ENCODE results near the gene MCF2L2. TPM values are rescaled to one million over a fixed set of nuclear protein-coding genes. Genes with fewer than 3 reads are reported as not detected.

Gene MCF2L2
- total and polyA plus RNA-seq, 5 donors from 2014 or later: 2.1 to 20.7 (median 4.0) TPM

GRCh38 chr3:183356920-183357319 is 71.5 kb downstream of the MCF2L2 start:
- no peaks in the 10 kb centered on the region for H3K4me1 ChIP-seq (ENCODE audit: control insufficient read depth, insufficient read depth, low read length, poor library complexity, severe bottlenecking)
- Mint-ChIP-seq H3K9me3 (no peaks in the 10 kb centered on the region), H3K27me3 (no peaks in the 10 kb centered on the region), H3K36me3 (peaks cover 7% of the 10 kb centered on the region), H3K4me3 (peak overlapping the region in 2 of 4 donors; percentile 36 to 53), H3K4me1 (peaks cover 10 to 17% (median 10%) of the 10 kb centered on the region in 4 donors), H3K27ac (no peak overlapping the region)
- no peaks in the 10 kb centered on the region for H3K9me3 ChIP-seq (ENCODE audit: control insufficient read depth in 2 of 2, low read length in 2 of 2)
- no peaks in the 10 kb centered on the region for H3K27me3 ChIP-seq (ENCODE audit: control insufficient read depth, insufficient read depth, low read length)
- no peaks in the 10 kb centered on the region for H3K36me3 ChIP-seq (ENCODE audit: control insufficient read depth, insufficient read depth, low read length)
- H3K4me3 ChIP-seq (ENCODE audit: low read depth, low read length): no peak overlapping the region
- H3K27ac ChIP-seq (ENCODE audit: insufficient read depth, low read length, poor library complexity, severe bottlenecking): no peak overlapping the region
- no peak for DNase-seq
- no peak for ATAC-seq (ENCODE audit: low read depth in 2 of 2)

DNA sequence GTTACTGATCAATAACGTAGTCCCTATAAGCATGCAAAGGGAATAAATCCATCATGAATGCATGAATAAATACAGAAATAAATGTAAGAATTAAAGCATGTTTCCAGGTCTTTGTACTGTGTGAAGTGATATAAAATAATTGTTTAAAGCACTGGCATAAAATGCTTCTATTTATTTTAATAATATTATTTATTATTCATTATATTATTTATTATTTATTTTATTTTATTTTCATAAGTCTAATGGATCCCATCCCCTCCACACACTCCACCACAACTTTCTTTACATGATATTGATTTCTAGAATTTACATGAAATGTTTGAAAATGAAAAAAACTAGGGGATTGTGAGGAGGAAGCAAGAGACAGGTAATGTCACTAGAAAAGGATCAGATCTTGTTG is 73.5 kb downstream of the MCF2L2 start:
- Histone ChIP-seq H3K4me1 (ENCODE audit: control insufficient read depth, insufficient read depth, low read length, poor library complexity, severe bottlenecking) (peaks cover 6% of the 10 kb centered on the region), H3K36me3 (ENCODE audit: control insufficient read depth, insufficient read depth, low read length) (no peaks in the 10 kb centered on the region), H3K27ac (ENCODE audit: insufficient read depth, low read length, poor library complexity, severe bottlenecking) (no peak overlapping the region), H3K4me3 (ENCODE audit: low read depth, low read length) (no peak overlapping the region), H3K27me3 (ENCODE audit: control insufficient read depth, insufficient read depth, low read length) (no peaks in the 10 kb centered on the region), H3K9me3 (ENCODE audit: control insufficient read depth in 2 of 2, low read length in 2 of 2) (no peaks in the 10 kb centered on the region)
- Mint-ChIP-seq H3K27ac (no peak overlapping the region), H3K27me3 (no peaks in the 10 kb centered on the region), H3K36me3 (peaks cover 7% of the 10 kb centered on the region), H3K4me1 (peaks cover 16 to 22% (median 19%) of the 10 kb centered on the region in 4 donors), H3K4me3 (no peak overlapping the region), H3K9me3 (no peaks in the 10 kb centered on the region)
- no peak for ATAC-seq (ENCODE audit: low read depth in 2 of 2)
- DNase-seq: no peak

- Mint-ChIP-seq H3K36me3 (peaks cover 7% of the 10 kb centered on the region), H3K4me1 (peaks cover 17 to 27% (median 22%) of the 10 kb centered on the region in 4 donors), H3K4me3 (no peak overlapping the region), H3K9me3 (no peaks in the 10 kb centered on the region), H3K27me3 (no peaks in the 10 kb centered on the region), H3K27ac (no peak overlapping the region)
- Histone ChIP-seq H3K27me3 (ENCODE audit: control insufficient read depth, insufficient read depth, low read length) (no peaks in the 10 kb centered on the region), H3K4me1 (ENCODE audit: control insufficient read depth, insufficient read depth, low read length, poor library complexity, severe bottlenecking) (peaks cover 9% of the 10 kb centered on the region), H3K27ac (ENCODE audit: insufficient read depth, low read length, poor library complexity, severe bottlenecking) (no peak overlapping the region), H3K9me3 (ENCODE audit: control insufficient read depth in 2 of 2, low read length in 2 of 2) (no peaks in the 10 kb centered on the region), H3K36me3 (ENCODE audit: control insufficient read depth, insufficient read depth, low read length) (no peaks in the 10 kb centered on the region), H3K4me3 (ENCODE audit: low read depth, low read length) (no peak overlapping the region)
- no peak for DNase-seq
- no peak for ATAC-seq (ENCODE audit: low read depth in 2 of 2)
These were observed 74.0 kb downstream of the MCF2L2 start for GRCh38 chr3:183354325-183354831.

GRCh38 chr3:183353421-183353820 is 75.0 kb downstream of the MCF2L2 start:
- H3K27ac Mint-ChIP-seq: no peak overlapping the region
- peaks cover 6% of the 10 kb centered on the region for H3K36me3 Mint-ChIP-seq
- H3K9me3 Mint-ChIP-seq: peaks cover 0 to 2% (median 0%) of the 10 kb centered on the region in 7 donors
- Histone ChIP-seq H3K9me3 (ENCODE audit: control insufficient read depth in 2 of 2, low read length in 2 of 2) (no peaks in the 10 kb centered on the region), H3K27ac (ENCODE audit: insufficient read depth, low read length, poor library complexity, severe bottlenecking) (no peak overlapping the region), H3K4me3 (ENCODE audit: low read depth, low read length) (no peak overlapping the region), H3K27me3 (ENCODE audit: control insufficient read depth, insufficient read depth, low read length) (no peaks in the 10 kb centered on the region), H3K4me1 (ENCODE audit: control insufficient read depth, insufficient read depth, low read length, poor library complexity, severe bottlenecking) (peaks cover 9% of the 10 kb centered on the region), H3K36me3 (ENCODE audit: control insufficient read depth, insufficient read depth, low read length) (no peaks in the 10 kb centered on the region)
- no peak overlapping the region for H3K4me3 Mint-ChIP-seq
- peaks cover 22 to 35% (median 31%) of the 10 kb centered on the region in 4 donors for H3K4me1 Mint-ChIP-seq
- ATAC-seq (ENCODE audit: low read depth in 2 of 2) (no peak), DNase-seq (no peak)
- no peaks in the 10 kb centered on the region for H3K27me3 Mint-ChIP-seq

GRCh38 chr3:183350164-183350563 is 78.3 kb downstream of the MCF2L2 start:
- H3K27me3 Mint-ChIP-seq: no peaks in the 10 kb centered on the region
- peak overlapping the region; percentile 16 to 71 (median 63) for H3K4me3 Mint-ChIP-seq
- H3K9me3 Mint-ChIP-seq: peaks cover 0 to 9% (median 0%) of the 10 kb centered on the region in 7 donors
- no peaks in the 10 kb centered on the region for H3K27me3 ChIP-seq (ENCODE audit: control insufficient read depth, insufficient read depth, low read length)
- peak overlapping the region; percentile 75 for H3K27ac ChIP-seq (ENCODE audit: insufficient read depth, low read length, poor library complexity, severe bottlenecking)
- no peaks in the 10 kb centered on the region for H3K36me3 ChIP-seq (ENCODE audit: control insufficient read depth, insufficient read depth, low read length)
- H3K27ac Mint-ChIP-seq: peak overlapping the region; percentile 72 to 95 (median 95)
- DNase-seq (peak in 2 of 3 donors; percentile 47 to 68), ATAC-seq (ENCODE audit: low read depth in 2 of 2) (peak; percentile 64 to 70)
- peak overlapping the region; percentile 64 for H3K4me3 ChIP-seq (ENCODE audit: low read depth, low read length)
- H3K36me3 Mint-ChIP-seq: peaks cover 7% of the 10 kb centered on the region
- H3K4me1 ChIP-seq (ENCODE audit: control insufficient read depth, insufficient read depth, low read length, poor library complexity, severe bottlenecking): peaks cover 9% of the 10 kb centered on the region
- H3K4me1 Mint-ChIP-seq: peaks cover 18 to 36% (median 28%) of the 10 kb centered on the region in 4 donors
- H3K9me3 ChIP-seq (ENCODE audit: control insufficient read depth in 2 of 2, low read length in 2 of 2): no peaks in the 10 kb centered on the region

GRCh38 chr3:183349421-183350157 is 78.8 kb downstream of the MCF2L2 start:
- H3K36me3 ChIP-seq (ENCODE audit: control insufficient read depth, insufficient read depth, low read length): no peaks in the 10 kb centered on the region
- peak overlapping the region; percentile 64 for H3K4me3 ChIP-seq (ENCODE audit: low read depth, low read length)
- Mint-ChIP-seq H3K27me3 (no peaks in the 10 kb centered on the region), H3K9me3 (peaks cover 0 to 14% (median 2%) of the 10 kb centered on the region in 7 donors), H3K4me3 (peak overlapping the region; percentile 16 to 71 (median 63)), H3K27ac (peak overlapping the region; percentile 72 to 95 (median 95)), H3K4me1 (peaks cover 18 to 36% (median 28%) of the 10 kb centered on the region in 4 donors), H3K36me3 (peaks cover 5% of the 10 kb centered on the region)
- ATAC-seq (ENCODE audit: low read depth in 2 of 2) (peak; percentile 80 to 85), DNase-seq (peak in 2 of 3 donors; percentile 53 to 68)
- H3K27me3 ChIP-seq (ENCODE audit: control insufficient read depth, insufficient read depth, low read length): no peaks in the 10 kb centered on the region
- no peaks in the 10 kb centered on the region for H3K9me3 ChIP-seq (ENCODE audit: control insufficient read depth in 2 of 2, low read length in 2 of 2)
- peaks cover 9% of the 10 kb centered on the region for H3K4me1 ChIP-seq (ENCODE audit: control insufficient read depth, insufficient read depth, low read length, poor library complexity, severe bottlenecking)
- peak overlapping the region; percentile 75 for H3K27ac ChIP-seq (ENCODE audit: insufficient read depth, low read length, poor library complexity, severe bottlenecking)

GRCh38 chr3:183342824-183343223 is 85.6 kb downstream of the MCF2L2 start:
- Mint-ChIP-seq H3K27me3 (peaks cover 4% of the 10 kb centered on the region), H3K27ac (peak overlapping the region; percentile 22 to 70 (median 39)), H3K36me3 (peaks cover 5% of the 10 kb centered on the region), H3K4me3 (peak overlapping the region in 2 of 4 donors; percentile 36 to 82), H3K9me3 (peaks cover 0 to 14% (median 1%) of the 10 kb centered on the region in 7 donors), H3K4me1 (peaks cover 9 to 15% (median 13%) of the 10 kb centered on the region in 4 donors)
- ATAC-seq (ENCODE audit: low read depth in 2 of 2) (no peak), DNase-seq (peak in 1 of 3 donors; percentile 14)
- Histone ChIP-seq H3K27me3 (ENCODE audit: control insufficient read depth, insufficient read depth, low read length) (no peaks in the 10 kb centered on the region), H3K27ac (ENCODE audit: insufficient read depth, low read length, poor library complexity, severe bottlenecking) (no peak overlapping the region), H3K4me3 (ENCODE audit: low read depth, low read length) (peak overlapping the region; percentile 34), H3K4me1 (ENCODE audit: control insufficient read depth, insufficient read depth, low read length, poor library complexity, severe bottlenecking) (peaks cover 3% of the 10 kb centered on the region), H3K36me3 (ENCODE audit: control insufficient read depth, insufficient read depth, low read length) (peaks cover 4% of the 10 kb centered on the region), H3K9me3 (ENCODE audit: control insufficient read depth in 2 of 2, low read length in 2 of 2) (no peaks in the 10 kb centered on the region)
